Thyroid gland (tissue), 4 donors: Measurements from ENCODE around the gene CAMLG.
"Not testable (repeated sequence)": the region's sequence is repeated elsewhere in the genome, so short reads cannot be mapped to it uniquely, and the experiment has no call there.

Experiments
- CTCF ChIP-seq, 6 experiments: fragments of 200-600 bp in 3 of 6; fragments of 450-650 bp in 3 of 6; sonication (generic) in 3 of 6; IDR thresholded peaks; one replicate each; pipeline ENCODE4 v1.5.1; 2016 to 2019; ENCODE audit warnings: antibody characterized with exemption in 6 of 6, mild to moderate bottlenecking in 2 of 6, inconsistent platforms in 1 of 6, moderate library complexity in 1 of 6
- POLR2A ChIP-seq, 2 donors: fragments of 450-650 bp; IDR thresholded peaks; one replicate each; pipeline ENCODE4 v1.6.1; 2017; ENCODE audit warnings: antibody characterized with exemption in 2 of 2, mild to moderate bottlenecking in 2 of 2, moderate library complexity in 1 of 2

DNA sequence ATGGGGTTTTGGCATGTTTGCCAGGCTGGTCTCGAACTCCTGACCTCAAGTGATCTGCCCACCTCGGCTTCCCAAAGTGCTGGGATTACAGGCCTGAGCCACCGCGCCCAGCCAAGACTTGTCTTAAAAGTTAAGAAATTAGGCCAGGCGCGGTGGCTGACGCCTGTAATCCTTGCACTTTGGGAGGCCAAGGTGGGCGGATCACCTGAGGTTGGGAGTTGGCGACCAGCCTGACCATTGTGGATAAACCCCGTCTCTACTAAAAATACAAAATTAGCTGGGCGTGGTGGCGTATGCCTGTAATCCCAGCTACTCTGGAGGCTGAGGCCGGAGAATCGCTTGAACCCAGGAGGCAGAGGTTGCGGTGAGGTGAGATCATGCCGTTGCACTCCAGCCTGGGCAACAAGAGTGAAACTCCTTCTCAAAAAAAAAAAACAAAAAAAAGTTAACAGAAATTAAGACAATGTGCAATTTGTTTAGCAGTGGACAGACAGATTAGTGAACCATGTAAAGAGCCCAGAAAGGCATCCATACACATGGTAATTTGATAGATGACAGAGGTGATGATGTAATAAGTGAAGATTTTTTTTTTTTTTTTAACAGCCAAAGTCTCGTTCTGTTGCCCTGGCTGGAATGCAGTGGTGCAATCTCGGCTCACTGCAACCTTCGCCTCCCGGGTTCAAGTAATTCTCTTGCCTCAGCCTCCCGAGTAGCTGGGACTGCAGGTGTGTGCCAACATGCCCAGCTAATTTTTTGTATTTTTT lies 29.4 kb downstream of the CAMLG start:
- not testable (repeated sequence) for TF ChIP-seq POLR2A, CTCF (IDR thresholded peaks at IDR 0.05)
